ENCODE data around the gene HECTD1.
"Not testable (repeated sequence)": the region's sequence is repeated elsewhere in the genome, so short reads cannot be mapped to it uniquely, and the experiment has no call there.

Gene HECTD1

DNA sequence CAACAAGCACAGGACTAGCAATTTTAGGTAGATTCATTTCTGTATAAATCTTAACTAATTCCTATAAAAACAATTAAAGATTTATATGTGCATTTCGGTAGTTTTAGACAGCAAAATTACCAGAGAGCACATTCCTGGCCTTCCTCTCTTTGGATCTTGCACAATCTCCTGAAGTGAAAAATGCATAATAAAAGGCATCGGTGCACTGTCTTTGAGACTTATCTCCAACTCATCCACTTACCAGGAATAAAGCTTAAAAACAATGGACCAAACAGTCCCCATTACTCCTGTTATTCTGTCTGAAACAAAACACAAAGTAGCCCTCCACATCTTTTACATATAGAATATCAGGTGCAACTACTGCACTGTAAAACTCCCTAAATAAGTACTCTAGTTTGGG is 69.3 kb downstream of the HECTD1 start:
- DNase-seq, result no peak

DNA sequence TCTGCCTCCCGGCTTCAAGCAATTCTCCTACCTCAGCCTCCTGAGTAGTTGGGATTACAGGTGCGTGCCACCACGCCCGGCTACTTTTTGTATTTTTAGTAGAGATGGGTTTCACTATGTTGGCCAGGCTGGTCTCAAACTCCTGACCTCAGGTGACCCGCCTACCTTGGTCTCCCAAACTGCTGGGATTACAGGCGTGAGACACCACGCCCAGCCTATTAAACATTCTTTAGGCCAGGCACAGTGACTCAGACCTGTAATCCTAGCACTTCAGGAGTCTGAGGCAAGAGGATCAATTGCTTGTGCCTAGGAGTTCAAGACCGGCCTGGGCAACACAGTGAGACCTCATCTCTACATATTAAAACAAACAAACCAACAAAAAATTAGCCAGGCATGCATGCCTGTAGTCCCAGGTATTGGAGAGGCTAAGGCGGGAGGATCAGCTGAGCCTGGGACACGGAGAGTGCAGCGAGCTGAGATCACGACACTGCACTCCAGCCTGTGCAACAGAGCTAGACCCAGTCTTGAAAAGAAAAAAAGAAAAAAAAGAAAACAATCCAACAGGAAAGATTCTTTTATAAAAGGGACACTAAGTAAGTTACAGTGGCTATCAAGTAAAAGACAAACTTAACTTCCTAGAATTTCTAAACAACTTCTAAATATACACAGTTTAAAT is 70.2 kb downstream of the HECTD1 start:
- no peak for DNase-seq

DNA sequence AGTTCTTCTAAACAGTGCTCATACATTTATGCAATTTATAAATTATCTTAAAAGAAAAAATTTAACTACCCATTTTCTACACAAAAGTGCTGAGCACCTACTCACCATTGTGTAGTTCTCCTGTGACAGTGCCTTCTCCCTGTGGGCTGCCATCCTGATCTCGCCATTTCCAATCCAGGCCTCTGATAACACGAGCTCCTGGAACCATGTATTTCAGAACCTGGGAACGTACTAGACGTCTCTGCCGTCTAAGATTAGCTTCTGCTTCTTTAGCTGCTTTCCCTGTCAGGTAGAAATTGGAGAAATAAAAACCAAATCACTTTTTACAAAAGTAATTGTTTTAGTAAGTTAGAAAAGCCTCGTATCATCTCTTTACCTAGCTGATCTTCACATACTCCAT is 74.5 kb downstream of the HECTD1 start:
- no peak for DNase-seq

DNA sequence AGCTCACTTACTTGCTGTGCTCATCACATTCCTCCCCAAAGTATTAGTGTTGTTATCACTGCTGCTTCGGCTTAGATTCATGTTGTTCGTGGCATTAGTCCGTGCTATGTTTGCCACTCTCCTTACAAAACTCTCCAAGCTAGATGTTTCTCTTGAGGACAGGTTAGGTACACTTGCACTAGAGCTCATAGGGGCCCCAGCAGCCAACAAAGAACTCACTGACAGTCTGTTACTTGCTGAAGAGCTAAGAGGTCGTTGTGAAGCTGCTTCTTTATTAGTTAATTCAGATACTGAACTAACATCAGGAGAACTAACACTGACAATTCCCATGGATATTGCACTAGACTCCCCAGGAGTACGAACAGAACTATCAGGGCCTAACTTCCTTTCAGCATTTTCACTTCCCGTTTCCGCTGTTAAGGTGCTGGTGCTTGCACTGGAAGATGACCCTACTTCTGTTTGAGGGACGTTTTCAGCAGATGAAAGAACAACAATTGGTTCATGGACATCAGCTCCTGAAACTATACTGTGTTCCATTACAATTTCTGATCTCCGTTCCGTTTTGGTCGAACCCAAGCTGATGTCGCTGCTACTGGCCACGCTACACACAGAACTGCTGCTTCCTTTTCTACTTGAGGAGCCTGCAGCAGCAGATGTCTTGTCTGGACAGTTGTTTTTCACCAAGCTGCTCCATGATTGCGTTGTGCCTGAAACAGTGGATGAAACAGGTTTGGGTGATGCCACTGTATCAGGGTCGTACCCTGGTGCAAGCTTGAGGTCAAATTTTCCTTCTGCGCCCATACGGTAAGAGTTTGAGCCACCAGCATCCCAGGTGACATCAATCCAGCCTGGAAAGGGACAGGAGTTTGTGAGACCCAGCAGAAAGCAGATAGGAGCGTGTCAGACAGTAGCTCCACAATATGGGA is 78.7 kb downstream of the HECTD1 start:
- DNase-seq, result no peak

DNA sequence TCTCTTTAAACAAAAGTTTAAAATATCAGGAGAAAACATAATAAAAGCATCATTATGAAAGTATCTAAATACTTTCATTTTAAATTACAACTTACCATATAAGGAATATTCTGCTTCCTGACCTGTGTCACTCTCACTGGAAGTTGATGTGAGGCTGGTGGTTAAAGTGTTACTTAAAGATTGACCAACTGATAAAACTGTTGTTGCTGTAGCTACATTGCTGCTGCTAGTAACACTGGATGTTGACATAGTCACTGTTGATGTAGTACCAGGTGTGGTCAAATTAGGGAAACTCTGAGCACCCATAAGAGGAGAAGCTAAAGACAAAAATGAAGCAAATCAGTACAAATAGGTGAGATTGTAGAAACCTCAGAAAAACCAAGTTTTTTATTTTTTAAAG is 79.9 kb downstream of the HECTD1 start:
- DNase-seq, result no peak

DNA sequence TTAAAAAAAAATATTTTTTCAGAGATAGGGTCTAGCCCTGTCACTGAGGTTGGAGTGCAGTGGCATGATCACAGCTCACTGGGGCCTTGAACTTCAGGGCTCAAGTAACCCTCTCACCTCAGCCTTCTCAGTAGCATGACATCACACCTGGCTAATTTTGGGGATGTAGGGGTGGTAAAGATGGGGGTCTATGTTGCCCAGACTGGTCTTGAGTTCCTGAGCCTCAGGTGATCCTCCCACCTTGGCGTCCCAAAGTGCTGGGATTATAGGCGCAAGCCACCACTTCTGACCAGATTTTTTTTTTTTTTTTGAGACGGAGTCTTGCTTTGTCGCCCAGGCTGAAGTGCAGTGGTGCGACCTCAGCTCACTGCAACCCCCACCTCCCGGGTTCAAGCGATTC is 80.9 kb downstream of the HECTD1 start:
- DNase-seq, result no peak

DNA sequence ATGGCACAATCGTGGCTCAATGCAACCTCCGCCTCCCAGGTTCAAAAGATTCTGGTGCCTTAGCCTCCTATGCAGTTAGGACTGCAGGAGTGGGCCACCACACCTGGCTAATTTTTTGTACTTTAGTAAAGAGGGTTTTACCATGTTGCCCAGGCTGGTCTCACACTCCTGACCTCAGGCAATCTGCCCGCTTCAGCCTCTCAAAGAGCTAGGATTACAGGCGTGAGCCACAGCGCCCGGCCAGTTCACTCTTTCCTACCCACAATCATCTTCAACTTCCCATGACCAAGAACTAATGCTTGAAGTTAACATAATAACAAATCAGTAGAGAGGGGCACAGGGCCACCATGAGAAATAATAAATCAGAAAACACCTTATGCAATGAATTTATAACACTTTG is 82.4 kb downstream of the HECTD1 start:
- no peak for DNase-seq

DNA sequence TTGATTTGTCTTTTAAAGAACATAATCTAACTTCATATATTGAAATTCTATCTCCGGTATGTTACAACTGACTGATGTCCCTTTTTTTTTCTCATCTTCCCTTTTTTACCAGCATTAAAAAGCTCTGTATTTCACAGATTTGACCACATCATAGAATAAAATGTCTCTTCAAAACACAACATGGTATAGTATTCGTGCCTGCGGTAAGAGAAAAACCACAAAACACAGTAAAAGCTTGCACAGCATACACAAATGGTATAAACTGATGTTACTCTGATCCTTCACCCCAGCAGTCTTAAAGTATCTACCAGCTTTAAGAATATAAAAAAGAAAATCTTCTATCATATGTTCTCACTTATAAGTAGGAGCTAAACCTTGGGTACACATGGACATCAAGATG is 83.4 kb downstream of the HECTD1 start:
- DNase-seq, result no peak

DNA sequence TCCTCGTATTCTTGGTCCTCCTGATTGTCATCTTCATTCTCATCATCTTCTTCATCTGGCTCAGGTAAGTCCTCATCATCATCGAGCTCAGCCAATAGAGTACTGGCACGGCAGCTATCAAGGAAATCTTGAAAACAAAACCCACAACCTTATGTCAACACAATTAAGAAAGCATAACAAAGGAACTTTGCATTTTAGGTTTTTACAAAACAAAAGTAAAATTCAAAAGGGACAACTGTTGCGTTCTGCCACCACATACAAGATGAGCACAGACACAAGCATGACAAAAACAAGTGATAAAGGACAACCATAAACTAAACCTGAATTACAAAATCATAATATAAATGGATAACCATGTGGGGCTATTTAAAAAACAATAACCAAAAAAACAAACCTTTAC is 84.7 kb downstream of the HECTD1 start:
- no peak for DNase-seq

DNA sequence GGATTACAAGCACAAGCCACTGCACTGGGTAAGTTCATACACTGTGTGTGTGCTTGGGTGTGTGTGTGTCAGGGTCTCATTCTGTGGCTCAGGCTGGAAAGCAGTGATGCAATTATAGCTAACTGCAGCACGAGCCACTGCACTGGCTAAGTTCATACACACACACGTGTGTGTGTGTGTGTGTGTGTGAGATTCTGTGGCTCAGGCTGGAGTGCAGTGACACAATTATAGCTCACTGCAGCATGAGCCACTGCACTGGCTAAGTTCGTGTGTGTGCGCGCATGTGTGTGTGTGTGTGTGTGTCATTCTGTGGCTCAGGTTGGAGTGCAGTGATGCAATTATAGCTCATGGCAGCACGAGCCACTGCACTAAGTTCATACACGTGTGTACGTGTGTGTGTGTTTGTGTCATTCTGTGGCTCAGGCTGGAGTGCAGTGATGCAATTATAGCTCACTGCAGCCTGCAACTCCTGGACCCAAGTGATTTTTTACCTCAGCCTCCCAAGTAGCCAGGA is 85.4 kb downstream of the HECTD1 start:
- no peak for DNase-seq

DNA sequence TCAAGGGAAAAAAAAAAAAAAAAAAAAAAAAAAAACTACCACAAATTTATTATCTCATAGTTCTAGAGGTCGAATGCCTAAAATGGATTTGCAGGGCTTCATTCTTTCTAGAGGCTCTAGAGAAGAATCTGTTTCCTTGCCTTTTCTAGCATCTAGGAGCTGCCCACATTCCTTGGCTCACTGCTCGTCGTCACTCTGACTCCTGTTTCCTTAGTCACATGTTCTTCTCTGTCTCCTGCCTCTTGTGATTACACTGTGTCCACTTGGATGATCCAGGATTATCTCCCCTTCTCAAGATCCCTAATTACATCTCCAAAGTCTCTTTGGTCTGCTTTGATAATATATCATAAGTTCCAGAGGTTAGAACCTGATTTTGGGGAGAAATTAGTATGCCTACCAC is 88.7 kb downstream of the HECTD1 start:
- DNase-seq, result no peak

DNA sequence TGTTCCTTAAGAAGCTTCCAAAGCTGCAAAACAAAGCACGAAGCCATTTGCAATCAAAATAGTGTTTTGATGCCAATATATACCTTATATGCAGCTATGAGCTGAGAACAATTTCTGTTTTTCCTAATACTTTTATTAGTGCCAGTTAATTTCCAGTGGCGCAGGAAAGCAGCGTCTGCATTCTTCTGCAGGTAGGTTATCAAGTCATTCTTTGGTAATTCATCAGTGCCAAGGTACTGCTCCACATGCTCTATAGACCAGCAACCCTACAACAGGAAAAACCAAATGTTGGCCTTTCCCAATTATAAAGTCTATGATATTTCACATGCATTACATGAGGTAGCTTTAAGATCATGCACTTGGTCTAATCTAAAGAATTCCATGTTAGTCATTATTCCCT is 93.8 kb downstream of the HECTD1 start:
- DNase-seq, result no peak

DNA sequence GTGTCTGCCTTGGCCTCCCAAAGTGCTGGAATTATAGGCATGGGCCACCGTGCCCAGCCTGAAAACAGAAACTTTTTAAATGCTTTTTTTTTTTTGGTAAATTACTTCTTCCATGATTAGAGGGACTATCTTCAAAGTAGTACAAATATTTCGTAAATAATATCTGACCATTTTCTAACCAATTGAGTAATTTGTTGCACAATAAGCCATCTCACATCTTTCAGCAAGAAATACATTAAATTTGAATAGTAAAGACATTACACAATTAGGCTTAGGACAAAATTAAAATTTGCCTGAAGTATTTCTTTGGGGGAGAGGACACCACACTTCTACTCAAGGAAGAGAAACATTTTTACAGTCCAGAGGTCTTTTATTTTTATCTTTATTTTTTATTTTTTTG is 96.7 kb downstream of the HECTD1 start:
- no peak for DNase-seq

DNA sequence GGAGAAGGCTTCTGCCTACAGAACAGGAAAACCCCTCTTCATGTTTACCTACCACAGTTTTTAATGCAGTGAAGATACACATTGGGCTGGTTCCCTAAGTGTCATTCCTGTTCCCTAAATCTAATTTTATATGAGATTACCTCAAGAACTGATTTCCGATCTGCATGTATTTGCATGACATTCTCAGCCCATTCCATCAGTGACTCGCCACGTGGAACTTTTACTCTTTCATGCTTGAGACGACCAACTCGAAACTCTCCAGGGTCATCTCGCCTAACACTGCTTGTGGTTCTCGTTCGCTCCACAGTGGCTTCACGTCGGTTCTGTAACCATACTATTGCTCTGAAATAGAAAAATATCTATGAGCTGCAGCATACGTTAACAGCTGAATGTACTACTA is 98.3 kb downstream of the HECTD1 start:
- DNase-seq, result no peak

DNA sequence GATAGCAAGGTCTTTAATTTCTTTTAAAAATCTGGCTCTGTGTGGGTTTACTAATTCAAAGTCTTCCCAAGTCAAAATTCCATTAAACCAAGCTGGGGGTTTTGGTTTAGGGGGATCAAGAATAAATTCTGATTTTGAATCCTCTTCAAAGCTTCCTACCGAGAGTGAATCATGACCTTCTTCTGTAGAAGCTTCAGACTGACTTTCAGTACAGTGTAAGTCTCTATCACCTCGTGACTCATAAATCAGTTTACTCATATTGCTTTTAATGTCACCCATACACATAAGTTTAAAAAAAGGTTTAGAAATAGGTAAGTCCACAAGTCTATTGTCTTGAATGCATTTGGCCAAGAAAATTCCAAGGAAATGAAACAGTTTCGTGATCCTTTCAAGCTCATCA is 100.8 kb downstream of the HECTD1 start:
- no peak for DNase-seq

DNA sequence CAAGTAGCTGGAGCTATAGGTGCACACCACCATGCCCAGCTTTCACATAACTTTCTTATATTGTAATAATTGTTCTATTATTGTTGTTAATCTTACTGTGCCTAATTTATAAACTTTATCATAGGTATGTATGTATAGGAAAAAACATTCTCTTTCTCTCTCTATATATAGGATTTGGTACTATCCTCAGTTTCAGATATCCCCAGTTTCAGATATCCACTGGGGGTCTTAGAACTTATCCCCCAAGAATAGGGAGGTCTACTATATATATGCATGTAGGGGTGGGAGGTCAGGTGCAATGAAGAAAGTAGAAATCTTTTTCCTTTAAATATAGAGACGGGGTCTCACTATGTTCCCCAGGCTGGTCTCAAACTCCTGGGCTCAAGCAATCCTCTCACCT is 110.5 kb downstream of the HECTD1 start:
- DNase-seq, result no peak

DNA sequence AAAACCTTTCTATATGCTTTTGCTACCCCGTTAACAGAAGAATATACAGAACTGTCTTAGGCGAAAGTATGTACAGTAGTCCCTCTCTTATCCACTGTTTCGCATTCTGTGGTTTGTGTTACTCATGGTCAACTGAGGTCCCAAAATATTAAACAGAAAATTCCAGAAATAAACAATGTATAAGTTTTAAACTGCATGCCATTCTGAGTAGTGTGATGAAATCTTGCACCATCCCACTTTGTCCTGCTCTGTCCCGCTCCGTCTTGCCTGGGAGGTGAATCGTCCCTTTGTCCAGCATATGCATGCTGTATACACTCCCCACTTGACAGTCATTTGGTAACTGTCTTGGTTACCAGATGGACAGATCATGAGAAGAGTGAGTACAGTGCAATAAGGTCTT is 111.3 kb downstream of the HECTD1 start:
- no peak for DNase-seq

DNA sequence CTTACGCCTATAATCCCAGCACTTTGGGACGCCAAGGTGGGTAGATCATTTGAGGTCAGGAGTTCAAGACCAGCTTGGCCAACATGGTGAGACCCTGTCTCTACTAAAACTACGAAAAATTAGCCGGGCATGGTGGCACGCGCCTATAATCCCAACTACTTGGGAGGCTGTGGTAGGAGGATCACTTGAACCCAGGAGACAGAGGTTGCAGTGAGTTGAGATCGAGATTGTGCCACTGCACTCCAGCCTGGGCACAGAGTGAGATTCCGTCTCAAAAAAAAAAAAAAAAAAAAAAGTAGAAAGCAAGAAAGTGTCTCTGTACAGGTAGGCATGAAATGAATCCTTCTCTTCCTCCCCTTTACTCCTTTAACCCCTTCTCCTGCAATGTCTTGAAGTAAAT is 111.8 kb downstream of the HECTD1 start:
- not testable (repeated sequence) for DNase-seq

DNA sequence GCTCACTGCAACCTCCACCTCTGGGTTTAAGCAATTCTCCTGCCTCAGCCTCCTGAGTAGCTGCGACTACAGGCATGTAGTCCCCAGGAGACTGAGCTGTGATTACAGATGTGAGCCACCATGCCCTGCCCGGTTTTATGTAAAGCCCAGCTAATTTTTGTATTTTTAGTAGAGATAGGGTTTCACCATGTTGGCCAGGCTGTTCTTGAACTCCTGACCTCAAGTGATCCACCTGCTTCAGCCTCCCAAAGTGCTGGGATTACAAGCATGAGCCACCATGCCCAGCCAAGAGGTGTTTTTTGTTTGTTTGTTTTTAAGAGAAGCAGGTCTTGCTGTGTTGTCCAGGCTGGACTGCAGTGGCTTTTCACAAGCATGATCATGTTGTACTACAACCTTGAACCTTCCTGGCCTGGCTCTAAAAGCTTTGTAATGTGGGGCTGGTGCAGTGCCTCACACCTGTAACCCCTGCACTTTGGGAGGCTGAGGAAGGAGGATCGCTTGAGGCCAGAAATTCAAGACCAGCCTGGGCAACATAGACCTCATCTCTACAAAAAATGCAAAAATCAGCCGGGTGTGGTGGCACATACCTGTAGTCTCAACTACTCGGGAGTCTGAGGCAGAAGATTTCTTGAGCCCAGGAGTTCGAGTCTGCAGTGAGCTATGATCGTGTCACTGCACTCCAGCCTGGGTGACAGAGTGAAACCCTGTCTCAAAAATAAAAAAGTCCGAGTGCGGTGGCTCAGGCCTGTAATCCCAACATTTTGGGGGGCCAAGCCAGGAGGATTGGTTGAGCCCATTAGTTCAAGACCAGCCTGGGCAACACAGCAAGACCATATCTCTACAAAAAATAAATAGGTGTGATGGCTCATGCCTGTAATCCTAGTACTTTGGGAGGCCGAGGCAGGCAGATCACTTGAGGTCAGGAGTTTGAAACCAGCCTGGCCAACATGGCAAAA is 113.4 kb downstream of the HECTD1 start:
- not testable (repeated sequence) for DNase-seq

DNA sequence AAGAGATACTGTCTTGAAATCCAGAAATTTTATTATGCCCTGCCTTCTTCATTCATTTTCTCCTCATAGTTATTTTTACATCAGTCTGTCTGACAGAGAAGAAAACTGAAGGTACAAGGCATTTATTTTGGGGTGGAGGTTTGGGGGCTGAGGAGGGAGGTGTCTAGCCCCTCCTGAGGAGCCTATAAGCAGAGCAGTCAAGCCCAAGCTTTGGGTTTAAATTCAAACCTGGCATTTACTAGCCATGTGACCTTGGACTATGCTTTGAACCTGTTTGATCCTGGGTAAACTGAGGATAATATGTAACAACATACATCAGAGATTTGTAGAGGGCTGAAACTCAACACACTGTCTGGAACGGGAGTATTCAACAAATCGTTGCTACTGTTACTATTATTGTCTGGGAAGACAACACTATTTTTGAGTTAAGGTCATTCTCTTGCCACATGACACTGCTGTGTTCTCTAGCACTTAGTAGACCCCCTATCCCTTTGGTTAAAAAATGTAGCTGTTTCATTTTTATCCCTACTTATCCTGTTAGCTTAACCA is 115.4 kb downstream of the HECTD1 start:
- DNase-seq, result no peak

DNA sequence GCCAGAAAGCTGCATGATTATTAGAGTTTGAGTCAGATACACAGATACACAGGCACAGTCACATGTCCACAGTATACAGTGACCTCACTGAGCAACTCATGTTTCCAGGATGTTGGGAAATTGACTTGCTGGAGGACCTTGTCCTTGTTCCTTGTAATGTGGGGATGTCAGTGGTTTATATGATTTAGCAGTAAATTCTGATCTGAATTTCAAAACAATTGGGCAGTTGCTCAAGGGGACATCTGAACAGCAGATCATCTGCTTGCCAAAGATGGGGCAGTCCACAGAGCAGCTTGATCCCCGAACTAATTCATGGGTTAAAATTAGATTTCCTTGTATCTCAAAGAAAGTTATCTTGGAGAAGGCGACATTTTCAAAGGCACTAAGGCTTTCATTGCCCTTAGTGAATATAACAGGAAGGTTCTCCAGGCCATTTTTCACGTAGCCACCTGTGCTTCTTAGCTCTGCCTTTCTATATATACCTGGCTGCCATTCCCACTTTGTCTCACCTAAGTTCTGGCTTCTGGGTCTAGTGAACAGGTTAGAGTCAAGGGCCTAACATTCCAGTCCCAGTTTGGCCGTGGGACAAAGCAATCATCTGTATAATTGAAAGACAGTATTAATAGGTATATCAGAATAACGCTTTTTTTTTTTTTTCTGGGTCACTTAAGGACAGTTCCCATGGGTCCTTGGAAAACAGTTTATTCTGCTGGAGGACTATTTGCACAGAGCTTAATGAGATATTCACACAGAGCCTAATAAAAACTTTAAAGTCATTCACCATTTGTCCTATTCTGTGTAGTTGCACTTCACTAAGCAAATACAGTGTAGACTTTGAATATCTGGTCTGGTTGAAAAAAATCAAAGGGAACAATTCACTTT is 116.5 kb downstream of the HECTD1 start:
- no peak for DNase-seq

DNA sequence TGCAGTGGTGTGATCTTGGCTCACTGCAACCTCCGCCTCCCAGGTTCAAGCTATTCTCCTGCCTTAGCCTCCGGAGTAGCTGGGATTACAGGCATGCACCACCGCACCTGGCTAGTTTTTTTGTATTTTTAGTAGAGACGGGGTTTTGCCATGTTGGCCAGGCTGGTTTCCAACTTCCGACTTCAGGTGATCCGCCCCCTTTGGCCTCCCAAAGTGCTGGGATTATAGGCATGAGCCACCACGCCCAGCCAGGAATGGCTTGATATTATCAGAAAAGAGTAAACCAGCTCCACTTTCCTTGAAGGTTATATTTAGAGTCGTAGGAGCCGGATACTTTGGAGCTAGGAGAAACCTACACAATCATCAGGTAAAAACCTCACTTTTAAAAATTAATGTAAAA is 121.1 kb downstream of the HECTD1 start:
- DNase-seq, result not testable (repeated sequence)

Measured in cerebellar nuclear complex (tissue), 1 donor.